SH-SY5Y (cell line): Measurements from ENCODE around the gene NBDY.

Experiments used
- GATA2 ChIP-seq: IDR thresholded peaks from 2 replicates; pipeline ENCODE4 v1.6.1; 2011; ENCODE audit warnings: mild to moderate bottlenecking, low read depth, low read length
- GATA3 ChIP-seq: IDR thresholded peaks from 2 replicates; pipeline ENCODE4 v1.6.1; 2011; ENCODE audit warnings: low read depth, mild to moderate bottlenecking, low read length, moderate library complexity

DNA sequence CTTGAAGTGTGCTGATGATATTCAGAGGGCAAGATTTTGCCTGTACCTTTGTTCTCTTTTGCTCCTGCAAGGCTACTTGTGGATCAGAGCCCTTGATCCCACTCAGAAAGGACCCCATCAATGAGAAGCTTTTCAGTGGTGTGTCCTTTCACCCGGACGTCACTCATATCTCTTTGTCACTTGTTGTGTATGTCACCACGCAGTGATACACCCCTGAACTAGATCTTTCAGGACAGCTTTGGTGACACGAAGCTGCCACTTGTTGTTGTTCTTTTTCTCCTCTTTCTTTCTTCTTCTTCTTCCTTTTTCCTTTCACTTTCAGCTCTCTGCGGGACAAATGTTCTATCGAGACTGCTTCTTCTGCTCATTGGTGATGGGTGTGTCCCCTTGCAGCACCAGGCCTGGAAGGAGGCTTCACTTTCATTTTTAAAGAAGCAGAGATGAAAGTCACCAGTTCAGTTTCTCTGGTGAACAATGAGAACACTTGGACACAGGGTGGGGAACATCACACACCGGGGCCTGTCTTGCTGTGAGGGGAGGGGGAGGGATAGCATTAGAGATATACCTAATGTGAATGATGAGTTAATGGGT is 83.6 kb downstream of the NBDY start:
- no peak for TF ChIP-seq GATA3
- TF ChIP-seq GATA2, result no peak
